OCI-LY7 (cell line): ENCODE data around the gene KLRK1. TPM values are rescaled to one million over a fixed set of nuclear protein-coding genes. Genes with fewer than 3 reads are reported as not detected.
"Not testable (repeated sequence)": the region's sequence is repeated elsewhere in the genome, so short reads cannot be mapped to it uniquely, and the experiment has no call there.

Experiments
- BruUV-seq: library from RNA; stranded (reverse); fragments of 400-500 nt; replicated peaks from 2 replicates; lab custom pipeline; 2021; lab: Mats Ljungman, UMichigan
- CTCF ChIA-PET: fragments of 300-600 bp; sonication (Branson Sonifier 250); formaldehyde crosslinking; loops from one replicate; lab custom pipeline; 2022; ENCODE audit warnings: antibody characterized with exemption; ENCODE audit not compliant: unreplicated experiment; lab: Charles Lee
- POLR2A ChIA-PET: fragments of 300-600 bp; sonication (Branson Sonifier 250); formaldehyde crosslinking; loops from one replicate; lab custom pipeline; 2022; ENCODE audit warnings: antibody characterized with exemption; lab: Charles Lee
- DNase-seq: peaks from one replicate; pipeline ENCODE4 v3.0.0-alpha.2; 2015; ENCODE audit warnings: low spot score
- H2AFZ ChIP-seq: fragments of 200-600 bp; sonication (generic), shearing (Covaris generic); 2 replicates; pipeline ENCODE4 v1.6.1; 2014; ENCODE audit warnings: mild to moderate bottlenecking, antibody characterized with exemption, low read length, moderate library complexity
- H3K27ac ChIP-seq: fragments of 200-600 bp; sonication (generic); 2 replicates; pipeline ENCODE4 v1.5.1; 2014; ENCODE audit warnings: mixed run types, low read depth, mild to moderate bottlenecking, moderate library complexity, low read length, inconsistent platforms; ENCODE audit not compliant: poor library complexity, severe bottlenecking
- H3K36me3 ChIP-seq: fragments of 200-600 bp; sonication (generic); 2 replicates; pipeline ENCODE4 v1.6.1; 2014; ENCODE audit warnings: mild to moderate bottlenecking, antibody characterized with exemption, low read length, moderate library complexity, mixed read lengths; ENCODE audit not compliant: insufficient read depth
- H3K4me1 ChIP-seq: fragments of 200-600 bp; sonication (generic); 2 replicates; pipeline ENCODE4 v1.5.1; 2014; ENCODE audit warnings: mild to moderate bottlenecking, low read length; ENCODE audit not compliant: insufficient read depth, poor library complexity, severe bottlenecking
- H3K4me2 ChIP-seq: fragments of 200-600 bp; sonication (generic); 2 replicates; pipeline ENCODE4 v1.6.1; 2014; ENCODE audit warnings: mild to moderate bottlenecking, low read length
- H3K4me3 ChIP-seq: fragments of 200-600 bp; sonication (generic); 2 replicates; pipeline ENCODE4 v1.5.1; 2014; ENCODE audit warnings: mild to moderate bottlenecking, low read depth, low read length; ENCODE audit not compliant: poor library complexity, severe bottlenecking
- H3K79me2 ChIP-seq: fragments of 200-600 bp; sonication (generic); 2 replicates; pipeline ENCODE4 v1.6.1; 2016; ENCODE audit warnings: low read depth, mild to moderate bottlenecking, low read length, moderate library complexity, mixed read lengths; ENCODE audit not compliant: insufficient read depth
- H3K9me2 ChIP-seq: fragments of 200-600 bp; sonication (generic); 2 replicates; pipeline ENCODE4 v1.6.1; 2016; ENCODE audit warnings: mild to moderate bottlenecking, low read length, mixed read lengths; ENCODE audit not compliant: insufficient read depth
- H3K9me3 ChIP-seq: fragments of 200-600 bp; sonication (generic); 2 replicates; pipeline ENCODE4 v1.6.1; 2014; ENCODE audit warnings: mild to moderate bottlenecking, mixed run types, low read length, mixed read lengths
- H4K20me1 ChIP-seq: fragments of 200-600 bp; sonication (generic); 2 replicates; pipeline ENCODE4 v1.6.1; 2014; ENCODE audit warnings: mild to moderate bottlenecking, antibody characterized with exemption, low read length, moderate library complexity, mixed read lengths; ENCODE audit not compliant: insufficient read depth
- CTCF ChIP-seq: fragments of 200-600 bp; sonication (generic); conservative IDR thresholded peaks from 2 replicates; pipeline ENCODE4 v1.5.1; 2014; ENCODE audit warnings: mild to moderate bottlenecking, antibody characterized with exemption, low read length, moderate library complexity, mixed read lengths
- EZH2phosphoT487 ChIP-seq: fragments of 200-600 bp; sonication (generic); IDR thresholded peaks from 2 replicates; pipeline ENCODE4 v1.6.1; 2018; ENCODE audit warnings: low read depth, borderline replicate concordance, mild to moderate bottlenecking, mixed run types, antibody characterized with exemption, low read length, moderate library complexity, mixed read lengths
- intact Hi-C: fragments of 100-400 bp; cut with micrococcal nuclease; formaldehyde crosslinking; loops from one replicate; pipeline ENCODE4 v1.10.0; 2022; ENCODE audit not compliant: unreplicated experiment
- total RNA-seq, 2 experiments: library from RNA; depleted of rRNA in 1 of 2; stranded (reverse); fragments of >200 nt in 1 of 2; shearing (Covaris generic) in 1 of 2; gene quantifications; 2 replicates each; pipeline ENCODE4 v1.2.3, GENCODE V29; 2014 to 2022

Gene KLRK1
- total RNA-seq, 2 experiments from 2014 or later = 26.6 to 35.7 TPM

GRCh38 chr12:10372559-10372958 is 17.3 kb downstream of the KLRK1 start:
- H3K4me1 ChIP-seq = peaks cover 36% of the 10 kb centered on the region
- no peaks in the 10 kb centered on the region for H3K79me2 ChIP-seq
- no peak for DNase-seq
- intact Hi-C loops = no loop called here
- peaks cover 82% of the 10 kb centered on the region for H3K36me3 ChIP-seq
- BruUV-seq = no TSS peak
- no peak overlapping the region for H3K4me3 ChIP-seq
- peak overlapping the region; percentile 45; the same call in 1 of the 2 replicates for H2AFZ ChIP-seq
- TF ChIP-seq EZH2phosphoT487 = no peak
- TF ChIP-seq CTCF = no peak
- CTCF ChIA-PET = no interaction called here
- no peaks in the 10 kb centered on the region for H4K20me1 ChIP-seq
- POLR2A ChIA-PET = no interaction called here
- no peaks in the 10 kb centered on the region for H3K9me2 ChIP-seq
- peak overlapping the region; percentile 58 for H3K27ac ChIP-seq
- H3K4me2 ChIP-seq = peak overlapping the region; percentile 3; the same call in 1 of the 2 replicates
- H3K9me3 ChIP-seq = peaks cover 41% of the 10 kb centered on the region

GRCh38 chr12:10371893-10372535 is 17.8 kb downstream of the KLRK1 start:
- H3K9me2 ChIP-seq, DNase-seq, intact Hi-C loops, BruUV-seq, H3K79me2 ChIP-seq, H3K4me3 ChIP-seq, CTCF ChIA-PET, H4K20me1 ChIP-seq: not testable (repeated sequence)
- Histone ChIP-seq H3K4me1 (peaks cover 36% of the 10 kb centered on the region), H3K27ac (peak overlapping the region; percentile 58), H3K4me2 (peak overlapping the region; percentile 3; the same call in 1 of the 2 replicates), H3K36me3 (peaks cover 82% of the 10 kb centered on the region), H2AFZ (peak overlapping the region; percentile 45; the same call in 1 of the 2 replicates), H3K9me3 (peaks cover 46% of the 10 kb centered on the region)
- POLR2A ChIA-PET = interaction anchor here (1.0 kb wide), 1 partner anchor 14 kb away, joined by 3 read pairs; no protein-coding TSS in a partner anchor

- no peak overlapping the region for H3K4me3 ChIP-seq
- H4K20me1 ChIP-seq = no peaks in the 10 kb centered on the region
- H3K4me2 ChIP-seq = no peak overlapping the region
- H3K9me3 ChIP-seq = peaks cover 29% of the 10 kb centered on the region
- H2AFZ ChIP-seq = no peak overlapping the region
- no peak overlapping the region for H3K27ac ChIP-seq
- peaks cover 60% of the 10 kb centered on the region for H3K36me3 ChIP-seq
- BruUV-seq = no TSS peak
- no peaks in the 10 kb centered on the region for H3K79me2 ChIP-seq
- TF ChIP-seq CTCF (no peak), EZH2phosphoT487 (no peak)
- H3K4me1 ChIP-seq = peaks cover 45% of the 10 kb centered on the region
- ChIA-PET CTCF (no interaction called here), POLR2A (interaction anchor here (0.7 kb wide), 1 partner anchor 25 kb away, joined by 3 read pairs; no protein-coding TSS in a partner anchor)
- intact Hi-C loops = no loop called here
- no peak for DNase-seq
- H3K9me2 ChIP-seq = no peaks in the 10 kb centered on the region
Measured at GRCh38 chr12:10369557-10370415, 20.1 kb downstream of the KLRK1 start.
